ENCODE data around the gene UNC119. TPM values are rescaled to one million over a fixed set of nuclear protein-coding genes. Genes with fewer than 3 reads are reported as not detected.

UNC119 gene
- total RNA-seq, 3 donors from 2014 or later: 20.5 to 32.3 (median 23.2) TPM

DNA sequence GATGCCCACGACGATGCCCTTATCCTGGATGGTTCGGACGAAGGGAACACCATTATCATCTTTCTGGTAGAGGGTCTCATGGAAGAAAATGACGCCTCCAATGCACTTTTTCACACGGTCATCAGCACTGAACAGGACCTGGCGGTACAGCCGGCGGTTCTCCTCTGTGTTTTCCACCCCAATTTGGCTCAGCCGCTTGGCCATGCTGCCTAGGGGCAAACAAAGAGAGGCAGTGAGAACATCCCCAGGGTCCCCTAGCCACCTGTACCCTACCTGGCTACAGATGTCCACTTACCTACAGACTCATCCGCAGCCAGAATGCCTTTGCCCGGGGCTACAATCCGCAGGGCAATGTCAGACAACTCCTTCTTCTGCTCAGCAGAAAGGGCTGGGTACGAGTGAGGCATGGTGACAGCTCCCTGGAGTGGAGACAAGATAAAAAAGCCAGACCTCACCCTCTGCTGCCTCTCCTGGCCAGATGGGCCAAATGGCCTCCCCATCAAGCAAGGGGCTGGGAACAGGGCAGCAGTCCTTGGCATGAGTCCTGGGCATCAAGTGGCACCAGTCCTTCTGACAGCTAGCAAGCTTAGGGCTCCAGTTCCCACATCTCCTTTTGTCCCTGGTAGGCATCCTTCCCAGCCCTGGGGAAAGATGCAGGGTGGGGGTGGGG is 22.8 kb upstream of the UNC119 start:
- no peak overlapping the region for H3K4me3 ChIP-seq
- DNase-seq: no peak
- H3K9me3 ChIP-seq: no peaks in the 10 kb centered on the region
- H3K4me1 ChIP-seq (ENCODE audit: low read depth): peaks cover 16% of the 10 kb centered on the region
- H3K36me3 ChIP-seq (ENCODE audit: low read depth): no peaks in the 10 kb centered on the region
- TF ChIP-seq, protein P1, sequence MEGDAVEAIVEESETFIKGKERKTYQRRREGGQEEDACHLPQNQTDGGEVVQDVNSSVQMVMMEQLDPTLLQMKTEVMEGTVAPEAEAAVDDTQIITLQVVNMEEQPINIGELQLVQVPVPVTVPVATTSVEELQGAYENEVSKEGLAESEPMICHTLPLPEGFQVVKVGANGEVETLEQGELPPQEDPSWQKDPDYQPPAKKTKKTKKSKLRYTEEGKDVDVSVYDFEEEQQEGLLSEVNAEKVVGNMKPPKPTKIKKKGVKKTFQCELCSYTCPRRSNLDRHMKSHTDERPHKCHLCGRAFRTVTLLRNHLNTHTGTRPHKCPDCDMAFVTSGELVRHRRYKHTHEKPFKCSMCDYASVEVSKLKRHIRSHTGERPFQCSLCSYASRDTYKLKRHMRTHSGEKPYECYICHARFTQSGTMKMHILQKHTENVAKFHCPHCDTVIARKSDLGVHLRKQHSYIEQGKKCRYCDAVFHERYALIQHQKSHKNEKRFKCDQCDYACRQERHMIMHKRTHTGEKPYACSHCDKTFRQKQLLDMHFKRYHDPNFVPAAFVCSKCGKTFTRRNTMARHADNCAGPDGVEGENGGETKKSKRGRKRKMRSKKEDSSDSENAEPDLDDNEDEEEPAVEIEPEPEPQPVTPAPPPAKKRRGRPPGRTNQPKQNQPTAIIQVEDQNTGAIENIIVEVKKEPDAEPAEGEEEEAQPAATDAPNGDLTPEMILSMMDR (IDR thresholded peaks at IDR 0.05): no peak
- intact Hi-C loops (cut with DNase I, micrococcal nuclease): no loop called here
- no peak for ATAC-seq

DNA sequence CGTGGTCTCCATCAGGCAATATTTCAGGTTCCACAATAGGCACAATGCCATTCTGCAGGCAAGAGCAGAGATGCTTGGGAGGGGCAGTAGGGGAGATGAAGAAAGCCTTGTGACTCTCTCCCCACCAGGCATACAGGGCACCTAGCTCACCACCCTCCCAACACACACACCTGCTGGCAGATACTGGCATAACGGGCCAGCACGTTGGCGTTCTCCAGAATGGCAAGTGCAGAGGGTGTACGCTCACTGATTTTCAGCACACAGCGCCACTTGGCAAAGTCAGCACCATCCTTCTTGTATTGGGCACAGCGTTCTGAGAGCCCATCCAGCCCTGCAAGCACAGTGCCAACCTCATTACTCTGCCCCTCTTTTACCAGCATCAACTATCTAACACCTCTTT is 22.1 kb upstream of the UNC119 start:
- H3K9me3 ChIP-seq: no peaks in the 10 kb centered on the region
- no peak for DNase-seq
- TF ChIP-seq, protein P1 (IDR thresholded peaks at IDR 0.05): no peak

DNA sequence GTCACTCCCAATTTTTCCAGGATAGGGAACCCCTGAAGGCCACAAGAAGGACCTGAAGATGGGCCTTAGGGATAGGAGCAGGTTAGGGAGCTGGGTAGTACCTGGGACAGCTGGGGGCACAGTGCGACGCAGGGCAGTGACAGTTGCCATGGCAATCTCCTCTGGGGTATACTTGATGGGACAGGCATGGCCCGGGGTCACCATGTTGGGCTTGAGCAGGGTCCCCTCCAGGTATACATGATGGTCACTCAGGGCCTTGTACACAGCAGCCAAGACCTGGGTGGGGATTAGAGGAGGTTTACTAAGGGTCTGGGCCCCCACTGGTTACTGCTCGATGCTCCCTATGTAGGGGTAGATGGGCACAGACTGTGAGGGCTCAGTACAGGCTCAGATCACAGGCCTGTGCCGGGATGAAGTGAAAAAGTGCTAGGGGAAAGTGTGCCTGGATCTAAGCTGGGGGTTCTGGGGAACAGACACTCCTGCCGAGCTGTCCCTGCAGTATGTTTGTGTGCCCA is 21.6 kb upstream of the UNC119 start:
- ATAC-seq (no peak), DNase-seq (no peak)
- Histone ChIP-seq H3K4me3 (no peak overlapping the region), H3K36me3 (ENCODE audit: low read depth) (no peaks in the 10 kb centered on the region), H3K9me3 (no peaks in the 10 kb centered on the region), H3K4me1 (ENCODE audit: low read depth) (peaks cover 25% of the 10 kb centered on the region)
- TF ChIP-seq, protein P1 (IDR thresholded peaks at IDR 0.05): no peak
- intact Hi-C loops (cut with DNase I, micrococcal nuclease): no loop called here

More for the DNA sequence above, 22.1 kb upstream of the UNC119 start:
- peaks cover 23% of the 10 kb centered on the region for H3K4me1 ChIP-seq (ENCODE audit: low read depth)
- intact Hi-C loops (cut with DNase I, micrococcal nuclease): no loop called here
- no peak overlapping the region for H3K4me3 ChIP-seq
- no peaks in the 10 kb centered on the region for H3K36me3 ChIP-seq (ENCODE audit: low read depth)
- ATAC-seq: no peak

DNA sequence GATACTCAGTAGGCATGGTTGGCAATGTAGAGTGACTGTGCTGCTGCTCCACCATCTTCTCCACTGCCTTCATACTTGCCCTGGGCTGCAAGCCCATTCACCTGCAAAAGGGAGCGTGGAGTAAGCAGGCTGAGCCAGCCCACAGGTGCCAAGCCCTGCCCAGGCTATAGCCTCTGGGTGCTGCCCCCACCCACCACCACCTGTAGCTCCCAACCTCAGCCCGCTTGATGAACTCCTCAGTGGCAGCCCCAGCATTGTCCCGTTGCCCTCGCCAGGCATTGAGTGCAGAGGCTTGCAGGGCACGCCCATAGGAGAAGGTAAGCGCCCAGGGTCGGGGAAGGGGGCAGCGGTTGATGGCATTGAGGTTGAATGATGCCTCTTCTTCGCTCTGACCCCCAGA is 21.1 kb upstream of the UNC119 start:
- ATAC-seq (no peak), DNase-seq (peak in 1 of 3 donors; percentile 7)
- Histone ChIP-seq H3K4me1 (ENCODE audit: low read depth) (peaks cover 25% of the 10 kb centered on the region), H3K9me3 (no peaks in the 10 kb centered on the region), H3K36me3 (ENCODE audit: low read depth) (no peaks in the 10 kb centered on the region), H3K4me3 (no peak overlapping the region)
- intact Hi-C loops (cut with DNase I, micrococcal nuclease): no loop called here
- TF ChIP-seq, protein P1 (IDR thresholded peaks at IDR 0.05): no peak

DNA sequence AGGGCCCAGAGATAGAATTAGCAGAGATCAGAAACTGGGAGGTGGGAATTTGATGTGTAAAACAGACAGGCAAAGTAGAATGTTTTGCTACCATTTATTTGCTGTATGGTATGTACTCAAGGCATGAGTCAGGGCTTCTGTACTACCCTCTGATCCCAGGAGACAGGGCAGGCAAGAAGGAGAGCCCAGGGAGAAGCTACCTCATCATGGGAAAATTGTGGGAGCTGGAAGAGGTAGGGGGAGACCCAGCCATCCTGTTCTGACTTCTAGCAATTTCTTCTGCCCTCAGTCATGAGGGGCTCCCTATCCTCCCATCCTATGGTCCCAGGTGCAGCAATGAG is 20.6 kb upstream of the UNC119 start:
- DNase-seq: no peak
- intact Hi-C loops (cut with DNase I, micrococcal nuclease): no loop called here
- peaks cover 25% of the 10 kb centered on the region for H3K4me1 ChIP-seq (ENCODE audit: low read depth)

More for the DNA sequence above, 20.6 kb upstream of the UNC119 start:
- no peaks in the 10 kb centered on the region for H3K9me3 ChIP-seq
- no peak overlapping the region for H3K4me3 ChIP-seq
- H3K36me3 ChIP-seq (ENCODE audit: low read depth): no peaks in the 10 kb centered on the region
- no peak for ATAC-seq
- TF ChIP-seq, protein P1 (IDR thresholded peaks at IDR 0.05): no peak

All from mucosa of descending colon (tissue), 3 donors.